ENCODE results near the gene THADA.
"Not testable (repeated sequence)": the region's sequence is repeated elsewhere in the genome, so short reads cannot be mapped to it uniquely, and the experiment has no call there.

Gene THADA

GRCh38 chr2:43388371-43388770, 207.5 kb downstream of the THADA start:
- no peak for DNase-seq (ENCODE audit: low read depth)

DNA sequence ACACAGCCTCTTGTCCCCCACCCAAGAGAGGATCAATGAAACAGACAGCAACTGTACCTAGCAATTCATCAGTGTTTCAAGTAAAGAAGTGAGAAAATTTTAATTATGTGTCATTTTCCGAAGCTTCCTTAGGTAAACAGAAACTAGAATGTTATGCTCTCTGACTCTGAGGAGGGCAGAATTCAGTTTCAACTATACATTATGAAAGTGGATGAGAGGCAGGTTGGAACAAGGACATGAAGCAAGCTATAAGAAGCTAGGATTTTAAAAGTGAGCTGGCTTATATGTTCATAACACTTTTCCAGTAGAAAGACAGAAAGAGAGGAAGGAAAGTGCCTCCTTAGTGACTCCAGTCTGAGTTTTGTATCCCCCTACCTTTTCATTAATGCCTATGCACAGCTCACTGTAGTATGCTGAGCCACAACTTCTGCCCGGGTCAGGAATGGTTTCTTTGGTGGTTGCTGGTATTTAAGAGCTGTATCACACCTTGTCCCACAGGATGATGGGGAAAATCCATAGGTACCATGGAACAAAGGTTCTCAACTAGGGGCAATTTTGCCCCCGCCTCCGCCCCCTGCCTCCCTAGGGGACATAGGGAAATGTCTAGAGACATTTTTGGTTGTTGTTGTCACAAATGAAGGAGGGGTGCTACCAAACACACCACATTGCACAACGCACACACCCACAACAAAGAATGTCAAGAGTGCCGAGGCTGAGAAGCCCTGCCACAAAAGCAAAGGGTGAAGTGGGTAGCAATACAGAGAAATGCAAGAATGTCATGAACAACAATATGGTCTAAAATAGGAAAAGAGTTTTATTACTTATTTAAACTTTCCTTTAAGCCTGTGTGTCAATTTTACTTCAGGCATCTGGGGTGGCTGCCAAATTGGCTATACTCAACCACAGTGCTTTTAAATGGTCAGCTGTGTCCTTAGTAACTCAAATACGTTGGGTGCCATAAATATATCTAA, 208.5 kb downstream of the THADA start:
- DNase-seq (ENCODE audit: low read depth) = no peak

- DNase-seq (ENCODE audit: low read depth) = not testable (repeated sequence)
These were observed 209.2 kb downstream of the THADA start for GRCh38 chr2:43386679-43387078.

GRCh38 chr2:43384143-43384542, 211.7 kb downstream of the THADA start:
- DNase-seq (ENCODE audit: low read depth) = no peak

- no peak for DNase-seq (ENCODE audit: low read depth)
These were observed 212.3 kb downstream of the THADA start for GRCh38 chr2:43383533-43383932.

DNA sequence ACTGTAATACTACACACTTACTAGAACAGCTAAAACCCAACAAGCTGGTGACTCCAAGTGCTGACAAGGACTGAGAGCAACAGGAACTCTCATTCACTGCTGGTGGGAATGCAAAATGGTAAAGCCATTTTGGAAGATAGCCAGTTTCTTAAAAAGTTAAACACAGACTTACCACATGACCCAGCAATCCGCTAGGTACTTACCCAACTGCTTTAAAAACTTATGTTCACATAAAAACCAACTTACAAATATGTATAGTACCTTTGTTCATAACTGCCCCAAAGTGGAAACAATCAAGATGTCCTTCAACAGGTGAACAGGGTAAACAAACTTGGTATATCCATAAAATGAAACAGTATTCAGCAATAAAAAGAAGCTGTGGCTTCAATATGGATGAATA, 216.3 kb downstream of the THADA start:
- DNase-seq (ENCODE audit: low read depth) = no peak

- DNase-seq (ENCODE audit: low read depth) = no peak
These were observed 218.5 kb downstream of the THADA start for GRCh38 chr2:43377327-43377726.

DNA sequence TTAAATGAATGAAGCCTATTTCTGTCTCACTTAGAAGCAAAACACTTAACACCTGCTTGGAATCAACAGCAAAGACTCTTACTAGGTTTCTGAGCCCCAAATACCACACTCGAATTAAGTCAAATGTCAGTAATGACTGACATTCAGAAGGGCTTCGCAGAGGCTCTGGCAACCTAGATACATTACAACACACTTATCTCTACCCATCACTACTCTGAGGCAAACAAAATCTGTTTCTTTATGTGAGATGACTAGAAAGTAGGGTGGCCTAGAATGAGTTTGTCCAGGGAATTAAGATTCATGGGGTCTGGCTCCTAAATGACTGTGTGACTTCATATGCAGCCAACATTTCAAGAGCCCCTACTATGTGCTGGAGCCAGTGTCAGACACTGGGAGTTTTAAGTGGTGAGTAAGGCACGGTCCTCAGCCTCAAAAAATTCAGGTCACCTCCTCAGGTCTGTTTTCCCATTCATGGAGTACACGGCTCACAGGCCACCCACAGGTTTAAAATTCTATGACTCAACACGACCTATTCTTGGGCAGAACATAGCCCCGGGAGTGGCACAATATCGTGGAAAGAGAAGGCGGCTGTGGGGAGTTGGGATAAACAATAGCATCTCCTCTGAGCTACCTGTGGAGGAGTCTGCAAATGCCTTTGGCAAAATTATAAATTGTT, 219.2 kb downstream of the THADA start:
- DNase-seq (ENCODE audit: low read depth) = no peak

- DNase-seq (ENCODE audit: low read depth) = no peak
These were observed 219.9 kb downstream of the THADA start for GRCh38 chr2:43375746-43376522.

DNA sequence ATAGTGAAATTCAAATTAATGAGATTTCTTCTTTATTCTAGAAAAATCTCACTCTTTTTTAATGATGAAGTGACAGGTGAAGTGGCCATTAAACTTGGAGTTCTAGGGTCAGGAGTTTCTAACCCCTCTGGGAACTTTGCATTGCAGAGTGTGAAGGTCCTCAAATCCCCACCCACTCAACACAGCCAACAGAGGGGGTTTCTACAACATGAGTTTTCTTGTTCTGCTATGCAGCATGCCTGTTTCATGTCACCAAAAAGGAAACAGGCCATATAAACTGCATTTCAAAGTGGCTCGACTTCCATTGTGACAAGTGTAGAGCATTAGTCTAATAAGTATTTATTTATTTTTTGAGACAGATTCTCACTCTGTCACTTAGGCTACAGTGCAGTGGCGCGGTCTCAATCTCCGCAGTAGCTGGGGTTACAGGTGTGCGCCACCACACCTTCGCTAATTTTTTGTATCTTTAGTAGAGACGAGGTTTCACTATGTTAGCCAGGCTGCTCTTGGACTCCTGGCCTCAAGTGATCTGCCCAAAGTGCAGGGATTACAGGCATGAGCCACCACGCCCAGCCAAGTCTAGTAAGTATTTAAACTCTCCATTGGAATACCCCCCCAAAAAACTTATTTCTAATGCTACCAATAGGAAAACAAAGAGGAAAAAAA, 223.3 kb downstream of the THADA start:
- DNase-seq (ENCODE audit: low read depth) = no peak

DNA sequence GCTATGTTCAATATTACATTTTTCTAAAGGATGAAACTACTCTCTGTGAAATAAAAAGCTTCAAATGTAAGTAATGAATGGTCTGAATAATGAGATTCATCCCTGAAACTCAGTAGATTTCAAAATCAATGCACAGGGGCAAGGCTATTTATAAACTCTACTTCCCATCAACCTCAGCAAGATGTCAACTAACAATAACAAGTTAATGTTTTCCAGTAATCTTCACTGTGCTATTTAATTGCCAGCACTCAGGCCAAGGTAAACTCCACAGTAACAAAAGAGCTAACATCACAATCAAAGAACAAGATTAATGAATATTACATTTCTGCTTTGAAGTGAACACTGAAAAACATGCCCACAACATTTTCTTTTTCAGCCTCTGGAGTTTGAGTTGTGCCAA, 225.1 kb downstream of the THADA start:
- DNase-seq (ENCODE audit: low read depth) = no peak

- DNase-seq (ENCODE audit: low read depth) = no peak
These were observed 225.7 kb downstream of the THADA start for GRCh38 chr2:43370146-43370545.

GRCh38 chr2:43368483-43369385, 227.1 kb downstream of the THADA start:
- DNase-seq (ENCODE audit: low read depth) = peak; percentile 35

GRCh38 chr2:43367012-43367782, 228.6 kb downstream of the THADA start:
- no peak for DNase-seq (ENCODE audit: low read depth)

DNA sequence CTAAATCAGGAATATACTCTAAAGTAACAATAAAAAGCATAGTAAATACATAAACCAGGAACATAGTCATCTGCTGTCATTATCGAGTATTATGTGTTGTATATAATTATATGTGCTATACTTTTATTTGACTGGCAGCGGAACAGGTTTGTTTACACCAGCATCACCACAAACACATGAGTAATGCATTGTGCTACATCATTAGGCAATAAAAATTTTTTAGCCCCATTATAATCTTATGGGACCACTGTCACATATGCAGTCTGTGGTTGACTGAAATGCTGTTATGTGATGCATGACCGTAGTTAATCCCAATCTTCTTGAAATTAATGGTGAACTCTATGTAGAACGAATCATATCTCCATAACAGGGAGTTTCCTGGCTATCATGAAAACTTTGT, 232.7 kb downstream of the THADA start:
- DNase-seq (ENCODE audit: low read depth) = no peak

GRCh38 chr2:43361286-43361685, 234.6 kb downstream of the THADA start:
- DNase-seq (ENCODE audit: low read depth) = no peak

DNA sequence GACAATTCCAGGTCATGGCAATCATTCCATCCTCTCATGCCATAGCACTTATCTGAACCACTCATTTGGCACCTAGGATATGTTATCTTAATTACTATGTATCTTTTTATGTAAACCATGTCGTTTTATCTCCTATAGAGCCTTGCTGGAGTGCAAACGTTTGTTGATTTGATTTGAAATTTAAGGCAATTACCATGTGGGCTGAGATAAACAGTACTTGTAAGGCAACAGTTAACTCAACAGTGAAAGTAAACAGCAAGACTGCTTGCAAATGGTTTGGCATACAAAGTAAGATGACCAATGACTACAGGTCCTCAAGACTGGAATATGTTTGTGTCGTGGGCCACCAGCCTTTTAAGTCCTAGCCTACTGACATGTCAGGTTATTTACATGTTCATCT, 235.7 kb downstream of the THADA start:
- no peak for DNase-seq (ENCODE audit: low read depth)

DNA sequence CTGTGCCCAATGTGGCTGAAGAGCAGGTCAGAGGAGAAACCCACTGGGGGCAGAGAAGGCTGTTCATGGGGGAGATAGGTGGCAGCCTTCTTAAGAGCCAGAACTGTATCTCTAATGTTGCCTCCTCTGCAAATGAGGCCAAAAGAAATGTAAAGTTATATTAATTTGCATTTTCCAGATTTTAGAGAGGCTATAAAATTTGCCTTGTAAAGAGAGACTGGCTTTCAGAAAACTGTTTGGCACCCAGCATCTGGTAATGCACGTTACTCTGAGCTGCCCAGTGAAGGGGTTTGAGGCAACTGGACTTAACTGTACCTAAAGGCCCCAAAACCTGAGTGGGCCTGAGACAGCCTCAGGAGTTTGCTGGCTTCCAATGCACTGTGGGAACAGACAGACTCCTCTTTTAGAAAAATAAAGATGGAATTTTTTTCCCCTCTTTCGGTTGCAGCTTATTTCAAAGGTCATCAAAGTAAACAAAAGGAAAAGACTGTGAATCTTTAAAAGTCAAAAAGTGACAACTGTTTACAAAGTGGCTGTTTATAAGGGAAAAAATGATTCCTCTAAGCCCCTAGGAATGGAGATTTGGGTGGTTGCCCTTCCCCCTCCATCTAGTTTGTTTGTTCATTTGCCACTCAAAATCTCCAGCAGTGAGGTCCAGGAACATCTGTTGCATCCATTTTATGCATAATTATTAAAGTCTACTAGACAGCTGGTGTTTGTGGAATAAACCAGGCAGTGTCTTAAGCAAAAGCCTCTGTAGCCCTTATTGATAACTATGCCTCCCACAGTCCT, 237.2 kb downstream of the THADA start:
- no peak for DNase-seq (ENCODE audit: low read depth)

- no peak for DNase-seq (ENCODE audit: low read depth)
These were observed 239.1 kb downstream of the THADA start for GRCh38 chr2:43356774-43357173.
